Nephron (organoid): ENCODE results near the gene LRP6.

Experiments used
- H3K27ac Mint-ChIP-seq, 3 experiments: 2 replicates each; pipeline ENCODE4 v1.8.0; 2020; ENCODE audit warnings: mixed read lengths in 3 of 3, mild to moderate bottlenecking in 2 of 3, moderate library complexity in 1 of 3
- H3K27me3 Mint-ChIP-seq: 2 replicates; pipeline ENCODE4 v1.8.0; 2021; ENCODE audit warnings: low read depth, mild to moderate bottlenecking, moderate library complexity, mixed read lengths
- H3K36me3 Mint-ChIP-seq: 2 replicates; pipeline ENCODE4 v1.8.0; 2020; ENCODE audit warnings: low read depth, mixed read lengths
- H3K4me1 Mint-ChIP-seq: 2 replicates; pipeline ENCODE4 v1.8.0; 2020; ENCODE audit warnings: mixed read lengths
- H3K4me3 Mint-ChIP-seq, 3 experiments: 2 replicates each; pipeline ENCODE4 v1.8.0; 2020; ENCODE audit warnings: mild to moderate bottlenecking in 3 of 3, mixed read lengths in 3 of 3, moderate library complexity in 2 of 3
- H3K9me3 Mint-ChIP-seq: 2 replicates; pipeline ENCODE4 v1.8.0; 2020; ENCODE audit warnings: mixed read lengths
- TF ChIP-seq, protein P1 (sequence below), 3 experiments: fragments of 200-600 bp; sonication (generic); IDR thresholded peaks; one replicate each; pipeline ENCODE4 v1.5.0; 2021; ENCODE audit warnings: antibody characterized with exemption in 3 of 3; ENCODE audit not compliant: unreplicated experiment in 3 of 3

LRP6 gene

DNA sequence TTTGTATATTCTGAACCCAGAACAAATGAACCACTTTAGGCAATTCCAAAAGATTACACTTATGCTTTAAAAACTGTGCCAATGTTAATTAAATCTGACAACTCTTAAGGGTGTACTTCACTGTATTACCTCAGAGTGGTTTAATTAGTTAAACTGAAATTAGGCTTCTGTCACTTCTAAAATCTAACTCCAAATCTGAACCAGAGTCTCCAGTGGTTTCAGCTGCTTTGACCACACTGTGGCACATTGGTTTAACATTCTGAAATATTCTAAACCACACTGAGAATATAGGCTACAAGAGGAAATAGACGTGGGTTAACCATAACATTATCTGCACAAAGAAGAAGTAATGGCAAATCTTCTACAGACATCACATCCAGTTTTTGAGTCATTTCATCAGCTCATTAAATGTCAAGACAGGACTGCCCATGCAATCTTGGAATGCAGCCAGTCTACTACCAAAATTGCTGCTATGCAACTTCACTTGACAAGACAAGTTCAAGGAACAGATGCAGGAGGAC is 94.8 kb downstream of the LRP6 start:
- no peak overlapping the region for H3K4me3 Mint-ChIP-seq
- H3K9me3 Mint-ChIP-seq = no peaks in the 10 kb centered on the region
- peak overlapping the region in 2 of 3 experiments; percentile 34 to 60 for H3K27ac Mint-ChIP-seq
- no peaks in the 10 kb centered on the region for H3K27me3 Mint-ChIP-seq
- peaks cover 22% of the 10 kb centered on the region for H3K4me1 Mint-ChIP-seq
- TF ChIP-seq, protein P1, sequence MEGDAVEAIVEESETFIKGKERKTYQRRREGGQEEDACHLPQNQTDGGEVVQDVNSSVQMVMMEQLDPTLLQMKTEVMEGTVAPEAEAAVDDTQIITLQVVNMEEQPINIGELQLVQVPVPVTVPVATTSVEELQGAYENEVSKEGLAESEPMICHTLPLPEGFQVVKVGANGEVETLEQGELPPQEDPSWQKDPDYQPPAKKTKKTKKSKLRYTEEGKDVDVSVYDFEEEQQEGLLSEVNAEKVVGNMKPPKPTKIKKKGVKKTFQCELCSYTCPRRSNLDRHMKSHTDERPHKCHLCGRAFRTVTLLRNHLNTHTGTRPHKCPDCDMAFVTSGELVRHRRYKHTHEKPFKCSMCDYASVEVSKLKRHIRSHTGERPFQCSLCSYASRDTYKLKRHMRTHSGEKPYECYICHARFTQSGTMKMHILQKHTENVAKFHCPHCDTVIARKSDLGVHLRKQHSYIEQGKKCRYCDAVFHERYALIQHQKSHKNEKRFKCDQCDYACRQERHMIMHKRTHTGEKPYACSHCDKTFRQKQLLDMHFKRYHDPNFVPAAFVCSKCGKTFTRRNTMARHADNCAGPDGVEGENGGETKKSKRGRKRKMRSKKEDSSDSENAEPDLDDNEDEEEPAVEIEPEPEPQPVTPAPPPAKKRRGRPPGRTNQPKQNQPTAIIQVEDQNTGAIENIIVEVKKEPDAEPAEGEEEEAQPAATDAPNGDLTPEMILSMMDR (IDR thresholded peaks at IDR 0.05; ENCODE audit: unreplicated experiment in 3 of 3) = no peak
- H3K36me3 Mint-ChIP-seq = peaks cover 31% of the 10 kb centered on the region

DNA sequence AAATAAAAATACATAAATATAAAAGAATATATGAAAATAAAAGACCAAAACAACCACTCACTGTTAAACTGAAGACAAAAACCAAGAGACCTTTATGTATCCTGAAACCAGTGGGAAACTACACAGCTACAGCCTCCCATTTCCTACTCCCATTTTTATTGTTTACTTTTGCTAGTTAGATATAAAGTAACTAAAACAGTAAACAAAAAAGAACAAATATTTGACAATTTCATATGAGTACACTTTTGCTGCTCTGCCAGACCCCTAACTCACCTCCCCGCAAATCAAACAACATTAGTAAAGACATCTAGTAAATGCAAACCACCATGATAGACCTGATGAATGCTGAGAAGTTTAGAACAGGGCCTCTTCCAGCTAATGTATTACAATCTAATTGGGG is 99.0 kb downstream of the LRP6 start:
- peaks cover 42% of the 10 kb centered on the region for H3K36me3 Mint-ChIP-seq
- TF ChIP-seq, protein P1 (IDR thresholded peaks at IDR 0.05; ENCODE audit: unreplicated experiment in 3 of 3) = no peak
- no peaks in the 10 kb centered on the region for H3K9me3 Mint-ChIP-seq
- peak overlapping the region; percentile 7 to 48 (median 10) for H3K27ac Mint-ChIP-seq
- H3K4me1 Mint-ChIP-seq = peaks cover 19% of the 10 kb centered on the region
- no peaks in the 10 kb centered on the region for H3K27me3 Mint-ChIP-seq
- H3K4me3 Mint-ChIP-seq = no peak overlapping the region

DNA sequence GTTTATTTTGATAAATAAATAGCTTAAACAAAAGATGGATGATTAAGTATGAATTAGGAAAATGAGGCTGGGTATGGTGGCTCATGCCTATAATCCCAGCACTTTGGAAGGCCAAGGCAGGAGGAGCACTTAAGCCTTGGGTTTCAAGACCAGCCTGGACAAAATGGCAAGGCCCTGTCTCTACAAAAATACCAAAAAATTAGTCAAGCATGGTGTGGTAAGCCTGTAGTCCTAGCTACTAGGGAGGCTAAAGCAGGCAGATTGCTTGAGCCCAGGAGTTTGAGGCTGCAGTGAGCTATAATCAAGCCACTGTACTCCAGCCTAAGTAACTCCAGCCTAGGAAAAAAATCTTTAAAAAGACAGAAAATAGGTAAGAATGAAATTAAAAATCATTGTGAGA is 100.1 kb downstream of the LRP6 start:
- Mint-ChIP-seq H3K27me3 (no peaks in the 10 kb centered on the region), H3K4me1 (peaks cover 16% of the 10 kb centered on the region), H3K27ac (no peak overlapping the region), H3K36me3 (peaks cover 40% of the 10 kb centered on the region), H3K9me3 (no peaks in the 10 kb centered on the region), H3K4me3 (no peak overlapping the region)
- TF ChIP-seq, protein P1 (IDR thresholded peaks at IDR 0.05; ENCODE audit: unreplicated experiment in 3 of 3) = no peak

DNA sequence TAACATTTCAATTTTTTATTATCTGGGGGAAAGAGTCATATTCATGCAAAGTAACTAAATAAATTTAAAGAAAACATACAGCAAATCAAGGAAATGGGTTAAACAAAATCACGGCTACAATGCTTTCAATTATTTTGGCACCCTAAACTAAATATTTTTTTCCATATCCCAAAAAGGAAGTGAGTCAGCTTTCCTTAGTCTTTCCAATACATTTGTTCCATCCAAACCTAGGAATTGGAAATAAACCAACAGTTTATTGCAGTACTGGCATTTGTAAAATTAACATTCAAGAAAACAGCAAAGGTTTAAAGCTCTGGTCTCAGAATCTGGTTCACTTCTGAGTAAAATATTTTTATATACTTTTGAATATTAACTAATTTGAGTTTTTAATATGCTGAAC is 106.9 kb downstream of the LRP6 start:
- peak overlapping the region in 1 of 3 experiments; percentile 55 for H3K27ac Mint-ChIP-seq
- H3K36me3 Mint-ChIP-seq = peaks cover 77% of the 10 kb centered on the region
- H3K4me3 Mint-ChIP-seq = no peak overlapping the region
- TF ChIP-seq, protein P1 (IDR thresholded peaks at IDR 0.05; ENCODE audit: unreplicated experiment in 3 of 3) = no peak
- H3K9me3 Mint-ChIP-seq = no peaks in the 10 kb centered on the region
- H3K4me1 Mint-ChIP-seq = peaks cover 38% of the 10 kb centered on the region
- H3K27me3 Mint-ChIP-seq = no peaks in the 10 kb centered on the region

DNA sequence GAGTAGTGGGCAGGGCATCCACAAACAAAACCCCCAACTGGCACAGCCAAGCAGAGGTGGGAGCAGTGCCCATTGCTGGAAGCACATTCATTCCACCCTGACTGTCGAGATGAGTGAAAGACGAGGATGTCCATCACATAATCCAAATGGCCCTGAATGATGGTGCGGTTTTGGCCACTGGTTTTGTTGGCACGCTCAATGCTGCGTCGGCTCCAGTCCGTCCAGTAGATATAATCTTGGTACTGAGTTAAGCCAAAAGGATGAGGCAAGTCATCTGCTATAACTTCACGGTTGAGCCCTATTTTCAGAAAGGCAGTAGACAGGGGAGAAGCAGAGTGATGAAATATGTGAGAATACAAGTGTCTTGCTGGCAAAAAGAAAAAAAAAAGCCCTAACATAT is 108.0 kb downstream of the LRP6 start:
- Mint-ChIP-seq H3K36me3 (peaks cover 75% of the 10 kb centered on the region), H3K27ac (peak overlapping the region in 1 of 3 experiments; percentile 55), H3K27me3 (no peaks in the 10 kb centered on the region), H3K9me3 (no peaks in the 10 kb centered on the region), H3K4me1 (peaks cover 36% of the 10 kb centered on the region), H3K4me3 (no peak overlapping the region)
- TF ChIP-seq, protein P1 (IDR thresholded peaks at IDR 0.05; ENCODE audit: unreplicated experiment in 3 of 3) = no peak

DNA sequence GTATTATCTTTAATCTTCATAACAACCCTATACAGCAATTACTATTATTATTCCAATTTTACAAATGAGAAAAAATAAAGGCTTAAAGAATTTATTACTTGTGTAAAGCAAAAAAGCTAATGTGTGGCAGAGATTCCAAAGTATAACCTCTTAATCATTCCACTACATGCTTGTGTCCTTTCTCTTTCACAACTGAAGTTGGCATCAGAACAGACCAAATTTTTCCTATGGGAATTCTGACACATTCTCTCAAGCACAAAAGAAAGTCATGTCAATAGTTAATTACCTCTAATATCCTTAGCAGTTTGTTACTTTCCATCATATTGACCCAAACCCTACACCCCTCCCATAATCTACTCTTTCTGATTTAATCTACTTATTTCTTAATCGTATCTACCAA is 109.4 kb downstream of the LRP6 start:
- Mint-ChIP-seq H3K4me3 (no peak overlapping the region), H3K27ac (peak overlapping the region in 1 of 3 experiments; percentile 3), H3K27me3 (no peaks in the 10 kb centered on the region), H3K36me3 (peaks cover 76% of the 10 kb centered on the region), H3K4me1 (peaks cover 31% of the 10 kb centered on the region), H3K9me3 (no peaks in the 10 kb centered on the region)
- TF ChIP-seq, protein P1 (IDR thresholded peaks at IDR 0.05; ENCODE audit: unreplicated experiment in 3 of 3) = no peak
